H1 (cell line): ENCODE results near the gene STXBP6. TPM values are rescaled to one million over a fixed set of nuclear protein-coding genes. Genes with fewer than 3 reads are reported as not detected.

ENCODE experiments used
- CTCF ChIA-PET: fragments of 300-600 bp; sonication (Branson Sonifier 250); formaldehyde crosslinking; loops from one replicate; lab custom pipeline; 2021; ENCODE audit not compliant: partially characterized antibody; lab: Charles Lee
- POLR2A ChIA-PET: fragments of 300-600 bp; sonication (Branson Sonifier 250); formaldehyde crosslinking; loops from one replicate; lab custom pipeline; 2021; ENCODE audit warnings: inconsistent platforms; ENCODE audit not compliant: partially characterized antibody; lab: Charles Lee
- DNase-seq, 2 experiments: peaks; one replicate each; pipeline versions ENCODE4 v3.0.0 to v3.0.0-alpha.2; 2010 to 2022; ENCODE audit warnings: low spot score in 2 of 2, low read depth in 1 of 2, mixed read lengths in 1 of 2
- FAIRE-seq: peaks from 2 replicates; lab custom pipeline; 2011; peaks lifted over from hg19 to GRCh38; lab: Jason Lieb, UNC
- H2AFZ ChIP-seq: 2 replicates; pipeline ENCODE4 v1.8.1; 2012; ENCODE audit warnings: low read length, inconsistent platforms
- H2AK5ac ChIP-seq: 2 replicates; pipeline ENCODE4 v1.6.1; 2013; ENCODE audit warnings: low read depth, low read length
- H2BK120ac ChIP-seq: replicated peaks from 2 replicates; pipeline ENCODE3; 2013; ENCODE audit warnings: low read depth, low read length, inconsistent platforms
- H2BK12ac ChIP-seq: 2 replicates; pipeline ENCODE4 v1.6.1; 2013; ENCODE audit warnings: low read depth, low read length
- H2BK15ac ChIP-seq: 2 replicates; pipeline ENCODE4 v1.6.1; 2013; ENCODE audit warnings: low read length
- H2BK20ac ChIP-seq: 2 replicates; pipeline ENCODE4 v1.6.1; 2013; ENCODE audit warnings: low read length
- H2BK5ac ChIP-seq: 2 replicates; pipeline ENCODE4 v1.6.1; 2013; ENCODE audit warnings: low read depth, low read length
- H3K14ac ChIP-seq: 2 replicates; pipeline ENCODE4 v1.6.1; 2013; ENCODE audit warnings: inconsistent platforms; ENCODE audit not compliant: insufficient read length
- H3K18ac ChIP-seq: 2 replicates; pipeline ENCODE4 v1.6.1; 2013; ENCODE audit warnings: low read length; ENCODE audit errors: extremely low read depth
- H3K23ac ChIP-seq: 2 replicates; pipeline ENCODE4 v1.6.1; 2013; ENCODE audit warnings: inconsistent platforms; ENCODE audit not compliant: insufficient read length
- H3K23me2 ChIP-seq: 2 replicates; pipeline ENCODE4 v1.6.1; 2013; ENCODE audit warnings: low read depth, low read length
- H3K27ac ChIP-seq: 2 replicates; pipeline ENCODE4 v1.6.1; 2011; ENCODE audit warnings: low read depth, low read length, inconsistent platforms
- H3K27me3 ChIP-seq, 4 experiments: replicated peaks in 1 of 4; 1 replicate in 1 of 4; 2 replicates in 3 of 4; pipeline versions ENCODE4 v1.6.1 to v1.8.1; 2011 to 2013; ENCODE audit warnings: low read length in 3 of 4, mild to moderate bottlenecking in 3 of 4, inconsistent platforms in 2 of 4, mixed read lengths in 2 of 4, moderate library complexity in 1 of 4; ENCODE audit not compliant: control insufficient read depth in 3 of 4, insufficient read depth in 3 of 4; ENCODE audit errors: extremely low read depth in 1 of 4
- H3K36me3 ChIP-seq, 4 experiments: 2 replicates each; pipeline versions ENCODE4 v1.6.1 to v1.8.1; 2011 to 2013; ENCODE audit warnings: mild to moderate bottlenecking in 4 of 4, low read length in 3 of 4, moderate library complexity in 2 of 4, control low read depth in 1 of 4, inconsistent platforms in 1 of 4; ENCODE audit not compliant: insufficient read depth in 4 of 4, control insufficient read depth in 2 of 4
- H3K4ac ChIP-seq: replicated peaks from 2 replicates; pipeline ENCODE3; 2013; ENCODE audit warnings: low read length, low read depth, mixed read lengths, inconsistent platforms; ENCODE audit not compliant: insufficient read length
- H3K4me1 ChIP-seq, 4 experiments: replicated peaks in 1 of 4; 1 replicate in 1 of 4; 2 replicates in 3 of 4; pipeline versions ENCODE4 v1.6.1 to v1.8.1; 2011 to 2013; ENCODE audit warnings: low read length in 3 of 4, inconsistent platforms in 2 of 4, mixed read lengths in 1 of 4; ENCODE audit not compliant: insufficient read depth in 4 of 4, control insufficient read depth in 3 of 4
- H3K4me2 ChIP-seq, 2 experiments: 2 replicates each; pipeline versions ENCODE4 v1.6.1 to v1.8.1; 2011 to 2013; ENCODE audit warnings: low read depth in 2 of 2, low read length in 2 of 2, control low read depth in 1 of 2, inconsistent platforms in 1 of 2, mild to moderate bottlenecking in 1 of 2; ENCODE audit not compliant: insufficient read depth in 1 of 2
- H3K4me3 ChIP-seq, 4 experiments: fragments of 200-600, 300-600 bp in 1 of 4; sonication (generic), shearing (Covaris generic), sonication (Bioruptor Twin) in 1 of 4; 2 replicates each; pipeline versions ENCODE4 v1.5.1 to v1.8.1; 2011 to 2016; ENCODE audit warnings: low read length in 4 of 4, low read depth in 3 of 4, control low read depth in 2 of 4, inconsistent platforms in 2 of 4, mild to moderate bottlenecking in 2 of 4, mixed read lengths in 1 of 4, moderate library complexity in 1 of 4; ENCODE audit not compliant: insufficient read depth in 2 of 4; ENCODE audit errors: extremely low read depth in 1 of 4
- H3K56ac ChIP-seq: replicated peaks from 2 replicates; pipeline ENCODE3; 2013; ENCODE audit warnings: low read depth, mild to moderate bottlenecking, mixed read lengths, low read length, inconsistent platforms; ENCODE audit not compliant: insufficient read length
- H3K79me1 ChIP-seq: 2 replicates; pipeline ENCODE4 v1.6.1; 2013; ENCODE audit warnings: low read depth, low read length, control low read depth
- H3K79me2 ChIP-seq, 2 experiments: 2 replicates each; pipeline versions ENCODE4 v1.6.1 to v1.8.1; 2012 to 2013; ENCODE audit warnings: low read length in 2 of 2, mild to moderate bottlenecking in 2 of 2, inconsistent platforms in 1 of 2; ENCODE audit not compliant: insufficient read depth in 2 of 2, control insufficient read depth in 1 of 2
- H3K9ac ChIP-seq, 4 experiments: replicated peaks in 1 of 4; 1 replicate in 1 of 4; 2 replicates in 3 of 4; pipeline versions ENCODE4 v1.6.1 to v1.8.1; 2011 to 2013; ENCODE audit warnings: low read depth in 3 of 4, low read length in 3 of 4, control low read depth in 2 of 4, mild to moderate bottlenecking in 2 of 4, moderate library complexity in 2 of 4, inconsistent platforms in 1 of 4; ENCODE audit errors: extremely low read depth in 1 of 4
- H3K9me3 ChIP-seq, 2 experiments: 2 replicates each; pipeline versions ENCODE4 v1.6.1 to v1.8.1; 2012 to 2013; ENCODE audit warnings: mild to moderate bottlenecking in 2 of 2, moderate library complexity in 2 of 2, control low read depth in 1 of 2, inconsistent platforms in 1 of 2, low read depth in 1 of 2, low read length in 1 of 2, mixed read lengths in 1 of 2; ENCODE audit not compliant: insufficient read depth in 2 of 2
- H4K20me1 ChIP-seq, 2 experiments: replicated peaks in 1 of 2; 2 replicates each; pipeline versions ENCODE3 to v1.8.1; 2011 to 2013; ENCODE audit warnings: inconsistent platforms in 2 of 2, low read length in 2 of 2, mild to moderate bottlenecking in 1 of 2; ENCODE audit not compliant: insufficient read depth in 2 of 2, control insufficient read depth in 1 of 2
- H4K5ac ChIP-seq: 2 replicates; pipeline ENCODE4 v1.6.1; 2013; ENCODE audit warnings: low read length, low read depth, mixed read lengths, inconsistent platforms; ENCODE audit not compliant: insufficient read length
- H4K8ac ChIP-seq: 2 replicates; pipeline ENCODE4 v1.8.0; 2013; ENCODE audit warnings: mild to moderate bottlenecking, moderate library complexity, low read length, inconsistent platforms; ENCODE audit not compliant: insufficient read depth; ENCODE audit errors: extremely low read depth
- H4K91ac ChIP-seq: replicated peaks from 2 replicates; pipeline ENCODE3; 2013; ENCODE audit warnings: low read length, mixed read lengths, inconsistent platforms; ENCODE audit not compliant: insufficient read length
- BACH1 ChIP-seq: IDR thresholded peaks from 2 replicates; pipeline ENCODE4 v1.6.1; 2012; ENCODE audit warnings: low read length, improper control_type of control experiment
- SRF ChIP-seq: IDR thresholded peaks from 2 replicates; pipeline ENCODE4 v1.6.1; 2011; ENCODE audit warnings: mild to moderate bottlenecking, low read depth, low read length, moderate library complexity
- WGBS, 2 experiments: shearing (Covaris generic) in 1 of 2; methylation state at CpG; one replicate each; pipeline versions ENCODE4 v1.1.6 to v1.1.7; 2013 to 2015; ENCODE audit warnings: low lambda C conversion rate in 2 of 2, mixed read lengths in 2 of 2, inconsistent platforms in 1 of 2, low coverage in 1 of 2, missing lambda C conversion rate in 1 of 2; ENCODE audit not compliant: insufficient replicate concordance in 2 of 2, insufficient coverage in 1 of 2, insufficient read length in 1 of 2; ENCODE audit errors: extremely low coverage in 1 of 2, missing lambda C conversion rate in 1 of 2; 5-methylcytosine and 5-hydroxymethylcytosine counted together
- polyA plus RNA-seq, 7 experiments: library from polyadenylated mRNA; depleted of rRNA in 3 of 7; stranded (reverse) in 5 of 7; unstranded in 2 of 7; fragments of >200 nt in 5 of 7; fragments of 200-250 nt in 2 of 7; gene quantifications; 1 replicate in 5 of 7; 2 replicates in 1 of 7; 4 replicates in 1 of 7; pipeline versions ENCODE4 v1.2.1 to v1.2.3, GENCODE V29; 2011 to 2013; ENCODE audit warnings: missing spikeins in 2 of 7, mixed read lengths in 2 of 7
- total RNA-seq: library from RNA; stranded (reverse); fragmentation: NEBNext Ultra II Directional; extraction: Animal tissue kit (Norgen Biotek cat#: 25700); gene quantifications from 2 replicates; pipeline ENCODE4 v1.2.1, GENCODE V29; 2021

Gene STXBP6
- total and polyA plus RNA-seq, 2 of the 8 experiments (the other 6 are each of a cell fraction or from before 2014, with no cell fraction given): 9.4 to 18.1 TPM

GRCh38 chr14:24976602-24977001 is 73.3 kb downstream of the STXBP6 start:
- FAIRE-seq: no peak
- Histone ChIP-seq H4K8ac (no peak overlapping the region), H3K4me3 (no peak overlapping the region), H3K9me3 (no peaks in the 10 kb centered on the region), H4K5ac (no peak overlapping the region), H3K4ac (no peak overlapping the region), H2AFZ (no peak overlapping the region), H3K23ac (no peak overlapping the region), H3K4me1 (no peaks in the 10 kb centered on the region), H4K91ac (no peak overlapping the region), H2AK5ac (no peak overlapping the region), H3K9ac (no peak overlapping the region), H2BK5ac (no peak overlapping the region), H3K23me2 (no peaks in the 10 kb centered on the region), H3K36me3 (no peaks in the 10 kb centered on the region), H3K4me2 (no peak overlapping the region), H3K14ac (no peak overlapping the region), H3K79me1 (no peaks in the 10 kb centered on the region), H2BK120ac (no peak overlapping the region), H2BK15ac (no peak overlapping the region), H3K27ac (no peak overlapping the region), H2BK12ac (no peak overlapping the region), H3K27me3 (no peaks in the 10 kb centered on the region), H4K20me1 (no peaks in the 10 kb centered on the region), H2BK20ac (no peak overlapping the region), H3K18ac (no peak overlapping the region), H3K56ac (no peak overlapping the region), H3K79me2 (no peaks in the 10 kb centered on the region)
- DNase-seq: no peak
- WGBS, 2 experiments: 94% methylated on average over 2 of the region's 3 CpGs; no CpG with 5 or more reads in 1 of the 2 experiments
- ChIA-PET POLR2A (no interaction called here), CTCF (interaction anchor here (0.6 to 1.0 kb wide), 2 partner anchors 14 to 98 kb away, joined by 3 read pairs; no protein-coding TSS in a partner anchor)
- TF ChIP-seq BACH1 (no peak), SRF (no peak)
